ENCODE results near the gene PPM1E.

- no peak for TF ChIP-seq CTCF (IDR thresholded peaks at IDR 0.05; ENCODE audit: low read depth, low read length, poor library complexity, severe bottlenecking)
- no peak for TF ChIP-seq EZH2phosphoT487 (IDR thresholded peaks at IDR 0.05; ENCODE audit: borderline replicate concordance, low read length)
Observed at GRCh38 chr17:58985971-58986370, 230.3 kb downstream of the PPM1E start.

Data from DOHH2 (cell line).